Thoracic aorta endothelial cell (primary cell): ENCODE data around the gene BCL7B. TPM values are rescaled to one million over a fixed set of nuclear protein-coding genes. Genes with fewer than 3 reads are reported as not detected.

Experiments used
- small RNA-seq: library from RNA; depleted of rRNA; stranded (forward); fragments of <200 nt; gene quantifications from one replicate; pipeline ENCODE3, GENCODE V24; 2012
- total RNA-seq: library from RNA; depleted of rRNA; stranded (reverse); fragments of >200 nt; gene quantifications from 2 replicates; pipeline ENCODE4 v1.2.3, GENCODE V29; 2012

BCL7B gene
- total RNA-seq = 31.8 and 34.6 TPM in 2 replicates

GRCh38 chr7:73557397-73558257 lies at the start of gene BCL7B:
Gene BCL7B (minus strand): TSS chr7:73557690. CDS start chr7:73557578, 112 bp downstream.

GRCh38 chr7:73578342-73579128 lies 21.0 kb upstream of the BCL7B start, which contains the start of gene TBL2:
Gene TBL2 (minus strand): TSS chr7:73578579. CDS start chr7:73578549, 30 bp downstream.

GRCh38 chr7:73522105-73522872 lies 35.2 kb downstream of the BCL7B start, which contains the start of gene BAZ1B:
Gene BAZ1B (minus strand): TSS chr7:73522293. CDS start chr7:73521933, 360 bp downstream.

Small RNA genes within 50 kb of the gene (small RNA-seq; reads per million reads assigned to genes)
- not detected for gene RNU6-1198P

Other genes with a start within 250 kb of the BCL7B start
- 4.9 and 9.3 TPM in 2 replicates for gene NSUN5, start 248.9 kb downstream of the BCL7B start, total RNA-seq
- gene TRIM50, start 229.6 kb downstream of the BCL7B start, total RNA-seq = not detected in 2 replicates
- gene FKBP6, start 229.5 kb downstream of the BCL7B start, total RNA-seq = not detected in 2 replicates
- gene FZD9, start 123.9 kb downstream of the BCL7B start, total RNA-seq = 0.53 and 0.86 TPM in 2 replicates
- 97.5 and 99.4 TPM in 2 replicates for gene BAZ1B, start 35.4 kb downstream of the BCL7B start, total RNA-seq
- gene TBL2, start 20.9 kb upstream of the BCL7B start, total RNA-seq = 30.3 and 31.4 TPM in 2 replicates
- not detected in 2 replicates for gene MLXIPL, start 66.8 kb upstream of the BCL7B start, total RNA-seq
- gene VPS37D, start 110.1 kb upstream of the BCL7B start, total RNA-seq = 1.9 and 2.1 TPM in 2 replicates
- gene DNAJC30, start 125.8 kb upstream of the BCL7B start, total RNA-seq = 2.7 and 3.1 TPM in 2 replicates
- 46.1 and 48.5 TPM in 2 replicates for gene BUD23, start 125.9 kb upstream of the BCL7B start, total RNA-seq
- 14.8 and 17.0 TPM in 2 replicates for gene STX1A, start 162.0 kb upstream of the BCL7B start, total RNA-seq
- 7.4 and 10.1 TPM in 2 replicates for gene ABHD11, start 181.1 kb upstream of the BCL7B start, total RNA-seq
- gene CLDN3, start 212.6 kb upstream of the BCL7B start, total RNA-seq = 0.27 and 0.43 TPM in 2 replicates